Upper lobe of left lung (tissue), 4 donors: Measurements from ENCODE around the gene DNAH1.

ENCODE experiments used
- CTCF ChIP-seq, 6 experiments: fragments of 450-650 bp in 4 of 6; fragments of 200-600 bp in 2 of 6; sonication (generic) in 2 of 6; IDR thresholded peaks; one replicate each; pipeline ENCODE4 v1.5.1; 2016 to 2019; ENCODE audit warnings: antibody characterized with exemption in 6 of 6
- POLR2AphosphoS5 ChIP-seq, 2 donors: sonication (generic); formaldehyde crosslinking; IDR thresholded peaks; one replicate each; pipeline ENCODE4 v1.5.1; 2017; ENCODE audit warnings: antibody characterized with exemption in 2 of 2

GRCh38 chr3:52330194-52330805 is 14.2 kb downstream of the DNAH1 start:
- no peak for TF ChIP-seq CTCF (IDR thresholded peaks at IDR 0.05)
- no peak for TF ChIP-seq POLR2AphosphoS5 (IDR thresholded peaks at IDR 0.05)
